ENCODE results near the gene EYS.

- TF ChIP-seq, protein P1, sequence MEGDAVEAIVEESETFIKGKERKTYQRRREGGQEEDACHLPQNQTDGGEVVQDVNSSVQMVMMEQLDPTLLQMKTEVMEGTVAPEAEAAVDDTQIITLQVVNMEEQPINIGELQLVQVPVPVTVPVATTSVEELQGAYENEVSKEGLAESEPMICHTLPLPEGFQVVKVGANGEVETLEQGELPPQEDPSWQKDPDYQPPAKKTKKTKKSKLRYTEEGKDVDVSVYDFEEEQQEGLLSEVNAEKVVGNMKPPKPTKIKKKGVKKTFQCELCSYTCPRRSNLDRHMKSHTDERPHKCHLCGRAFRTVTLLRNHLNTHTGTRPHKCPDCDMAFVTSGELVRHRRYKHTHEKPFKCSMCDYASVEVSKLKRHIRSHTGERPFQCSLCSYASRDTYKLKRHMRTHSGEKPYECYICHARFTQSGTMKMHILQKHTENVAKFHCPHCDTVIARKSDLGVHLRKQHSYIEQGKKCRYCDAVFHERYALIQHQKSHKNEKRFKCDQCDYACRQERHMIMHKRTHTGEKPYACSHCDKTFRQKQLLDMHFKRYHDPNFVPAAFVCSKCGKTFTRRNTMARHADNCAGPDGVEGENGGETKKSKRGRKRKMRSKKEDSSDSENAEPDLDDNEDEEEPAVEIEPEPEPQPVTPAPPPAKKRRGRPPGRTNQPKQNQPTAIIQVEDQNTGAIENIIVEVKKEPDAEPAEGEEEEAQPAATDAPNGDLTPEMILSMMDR (IDR thresholded peaks at IDR 0.05): no peak
- TF ChIP-seq POLR2A (IDR thresholded peaks at IDR 0.05; ENCODE audit: low read depth): no peak
- TF ChIP-seq EP300 (IDR thresholded peaks at IDR 0.05): no peak
Measured at GRCh38 chr6:65642776-65643175, 64.2 kb downstream of the EYS start.
